Caki2 (cell line): ENCODE measurements around the gene ULBP2. TPM values are rescaled to one million over a fixed set of nuclear protein-coding genes. Genes with fewer than 3 reads are reported as not detected.
"Not testable (repeated sequence)": the region's sequence is repeated elsewhere in the genome, so short reads cannot be mapped to it uniquely, and the experiment has no call there.

Source experiments
- DNase-seq: peaks from one replicate; pipeline ENCODE4 v3.0.0-alpha.2; 2015; ENCODE audit warnings: low read depth
- in situ Hi-C: cut with HindIII; loops from 2 replicates; pipeline ENCODE4 v1.10.0; 2016; ENCODE audit warnings: low sequenced_read_pairs, low pct_unique_long_range_greater_than_20kb, mixed read lengths
- total RNA-seq: library from RNA; depleted of rRNA; stranded (reverse); fragments of >200 nt; shearing (Covaris generic); gene quantifications from 2 replicates; pipeline ENCODE4 v1.2.3, GENCODE V29; 2014; ENCODE audit warnings: low replicate concordance

The ULBP2 gene
- total RNA-seq, 1 experiment from 2014 or later, result 8.8 TPM

GRCh38 chr6:149923327-149923986, 18.4 kb upstream of the ULBP2 start:
- in situ Hi-C loops, result no loop called here
- DNase-seq, result no peak

GRCh38 chr6:149924206-149924932, 17.4 kb upstream of the ULBP2 start:
- in situ Hi-C loops, result no loop called here
- DNase-seq, result no peak

- in situ Hi-C loops, result no loop called here
- no peak for DNase-seq
Measured at GRCh38 chr6:149924933-149925252, 16.9 kb upstream of the ULBP2 start.

GRCh38 chr6:149925253-149925973, 16.4 kb upstream of the ULBP2 start:
- DNase-seq, result no peak
- in situ Hi-C loops, result no loop called here

GRCh38 chr6:149925974-149926777, 15.6 kb upstream of the ULBP2 start:
- in situ Hi-C loops, result no loop called here
- peak; percentile 65 for DNase-seq

- DNase-seq, in situ Hi-C loops: not testable (repeated sequence)
Measured at GRCh38 chr6:149927025-149927424, 14.8 kb upstream of the ULBP2 start.

GRCh38 chr6:149929422-149929821, 12.4 kb upstream of the ULBP2 start:
- no peak for DNase-seq
- in situ Hi-C loops, result no loop called here

GRCh38 chr6:149931501-149931900, 10.3 kb upstream of the ULBP2 start:
- in situ Hi-C loops, result no loop called here
- no peak for DNase-seq

- in situ Hi-C loops, result no loop called here
- no peak for DNase-seq
Measured at GRCh38 chr6:149933036-149933435, 8.8 kb upstream of the ULBP2 start.

- in situ Hi-C loops, result no loop called here
- DNase-seq, result no peak
Measured at GRCh38 chr6:149933461-149933860, 8.4 kb upstream of the ULBP2 start.

- peak; percentile 41 for DNase-seq
- in situ Hi-C loops, result no loop called here
Measured at GRCh38 chr6:149934249-149935156, 7.3 kb upstream of the ULBP2 start.

- no peak for DNase-seq
- in situ Hi-C loops, result no loop called here
Measured at GRCh38 chr6:149935246-149935645, 6.6 kb upstream of the ULBP2 start.

- in situ Hi-C loops, result no loop called here
Measured at GRCh38 chr6:149935668-149936067, 6.1 kb upstream of the ULBP2 start.

GRCh38 chr6:149936743-149937142, 5.1 kb upstream of the ULBP2 start:
- in situ Hi-C loops, result no loop called here
- DNase-seq, result no peak

More at GRCh38 chr6:149935668-149936067, 6.1 kb upstream of the ULBP2 start:
- no peak for DNase-seq

GRCh38 chr6:149938013-149938570, 3.7 kb upstream of the ULBP2 start:
- in situ Hi-C loops, result not testable (repeated sequence)

GRCh38 chr6:149938571-149939355, 3.1 kb upstream of the ULBP2 start:
- no peak for DNase-seq
- in situ Hi-C loops, result no loop called here

More at GRCh38 chr6:149938013-149938570, 3.7 kb upstream of the ULBP2 start:
- DNase-seq, result not testable (repeated sequence)

- in situ Hi-C loops, result no loop called here
Measured at GRCh38 chr6:149939356-149939648, 2.5 kb upstream of the ULBP2 start.

More at GRCh38 chr6:149939356-149939648, 2.5 kb upstream of the ULBP2 start:
- no peak for DNase-seq
